Measurements from ENCODE around the gene ADRB2. TPM values are rescaled to one million over a fixed set of nuclear protein-coding genes. Genes with fewer than 3 reads are reported as not detected.

Gene ADRB2
- total and polyA plus RNA-seq, 2 of the 13 experiments (the other 11 are each of a cell fraction or from before 2014, with no cell fraction given): not detected

GRCh38 chr5:148873120-148873519, 46.7 kb downstream of the ADRB2 start (continued):
- TF ChIP-seq HDAC1 (CRISPR knock-in tag; IDR thresholded peaks at IDR 0.05) (no peak), ZSCAN22 (CRISPR knock-in tag; IDR thresholded peaks at IDR 0.05) (no peak), ATF7-NPFF (CRISPR knock-in tag; IDR thresholded peaks at IDR 0.05; ENCODE audit: low read depth) (no peak), NFKB2 (CRISPR knock-in tag; IDR thresholded peaks at IDR 0.05; ENCODE audit: borderline replicate concordance) (no peak), ZBTB20 (CRISPR knock-in tag; IDR thresholded peaks at IDR 0.05; ENCODE audit: borderline replicate concordance, low read depth) (no peak)
- TF ChIP-seq, protein P1, sequence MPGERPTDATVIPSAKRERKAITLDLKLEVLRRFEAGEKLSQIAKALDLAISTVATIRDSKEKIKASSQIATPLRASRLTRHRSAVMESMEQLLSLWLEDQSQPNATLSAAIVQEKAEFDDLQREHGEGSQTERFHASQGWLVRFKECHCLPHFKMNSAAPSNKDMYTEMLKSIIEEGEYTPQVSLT (CRISPR knock-in tag; IDR thresholded peaks at IDR 0.05; ENCODE audit: borderline replicate concordance, low read depth): no peak
- TF ChIP-seq, protein P2, sequence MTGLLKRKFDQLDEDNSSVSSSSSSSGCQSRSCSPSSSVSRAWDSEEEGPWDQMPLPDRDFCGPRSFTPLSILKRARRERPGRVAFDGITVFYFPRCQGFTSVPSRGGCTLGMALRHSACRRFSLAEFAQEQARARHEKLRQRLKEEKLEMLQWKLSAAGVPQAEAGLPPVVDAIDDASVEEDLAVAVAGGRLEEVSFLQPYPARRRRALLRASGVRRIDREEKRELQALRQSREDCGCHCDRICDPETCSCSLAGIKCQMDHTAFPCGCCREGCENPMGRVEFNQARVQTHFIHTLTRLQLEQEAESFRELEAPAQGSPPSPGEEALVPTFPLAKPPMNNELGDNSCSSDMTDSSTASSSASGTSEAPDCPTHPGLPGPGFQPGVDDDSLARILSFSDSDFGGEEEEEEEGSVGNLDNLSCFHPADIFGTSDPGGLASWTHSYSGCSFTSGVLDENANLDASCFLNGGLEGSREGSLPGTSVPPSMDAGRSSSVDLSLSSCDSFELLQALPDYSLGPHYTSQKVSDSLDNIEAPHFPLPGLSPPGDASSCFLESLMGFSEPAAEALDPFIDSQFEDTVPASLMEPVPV (CRISPR knock-in tag; IDR thresholded peaks at IDR 0.05): no peak

- Histone ChIP-seq H3K4me1 (ENCODE audit: insufficient read depth, low read length) (no peaks in the 10 kb centered on the region), H3K36me3 (replicated peaks in 1 of 2; ENCODE audit: control insufficient read depth in 1 of 2, insufficient read depth in 2 of 2, low read length in 2 of 2) (no peaks in the 10 kb centered on the region), H3K9ac (ENCODE audit: insufficient read depth, low read depth, low read length) (no peak overlapping the region), H3K27me3 (ENCODE audit: control insufficient read depth in 1 of 2, insufficient read depth in 2 of 2, low read length in 2 of 2) (no peaks in the 10 kb centered on the region), H4K20me1 (ENCODE audit: insufficient read depth, low read length) (no peaks in the 10 kb centered on the region), H3K79me2 (ENCODE audit: insufficient read depth, low read length) (no peaks in the 10 kb centered on the region), H3K4me2 (ENCODE audit: low read depth, low read length) (no peak overlapping the region), H3K4me3 (replicated peaks in 1 of 3; ENCODE audit: insufficient read depth in 1 of 3, low read depth in 2 of 3, low read length in 3 of 3) (no peak overlapping the region), H2AFZ (ENCODE audit: low read length) (no peak overlapping the region), H3K9me3 (ENCODE audit: low read length) (no peaks in the 10 kb centered on the region), H3K27ac (ENCODE audit: extremely low read length, insufficient read depth, low read length) (no peak overlapping the region)
- 23% methylated on average over 2 of the region's 3 CpGs for WGBS (ENCODE audit: low lambda C conversion rate)
- BruUV-seq (replicated peaks): no TSS peak
- CTCF ChIA-PET (ENCODE audit: low intra/inter-chr PET ratio, low total read pairs): no interaction called here
- DNase-seq (ENCODE audit: low spot score): no peak
- POLR2A ChIA-PET: no interaction called here
- intact Hi-C loops (cut with micrococcal nuclease; ENCODE audit: unreplicated experiment) (no loop called here), in situ Hi-C loops (cut with HindIII; ENCODE audit: extremely low pct_ligation_motif_present, low pct_unique_long_range_greater_than_20kb) (no loop called here)
- no peak for ATAC-seq
- no peak for FAIRE-seq
- no peak for TF ChIP-seq ZNF574 (CRISPR knock-in tag; IDR thresholded peaks at IDR 0.05)
- TF ChIP-seq ELF4 (CRISPR knock-in tag; IDR thresholded peaks at IDR 0.05; ENCODE audit: borderline replicate concordance): no peak
- TF ChIP-seq TBX3 (IDR thresholded peaks at IDR 0.05; ENCODE audit: borderline replicate concordance): no peak
- no peak for TF ChIP-seq SIX4 (CRISPR knock-in tag; IDR thresholded peaks at IDR 0.05)
- TF ChIP-seq ZNF281 (CRISPR knock-in tag; IDR thresholded peaks at IDR 0.05; ENCODE audit: borderline replicate concordance): no peak
- no peak for TF ChIP-seq CREB1 (IDR thresholded peaks at IDR 0.05)
- no peak for TF ChIP-seq CREB1 (CRISPR knock-in tag; IDR thresholded peaks at IDR 0.05)
- TF ChIP-seq ZNF678 (CRISPR knock-in tag; IDR thresholded peaks at IDR 0.05): no peak
Observed at GRCh38 chr5:148873690-148874485, 47.5 kb downstream of the ADRB2 start.

All from HepG2 (cell line).